Superior temporal gyrus (tissue), 1 donor: ENCODE data around the gene ZCCHC9.
"Not testable (repeated sequence)": the region's sequence is repeated elsewhere in the genome, so short reads cannot be mapped to it uniquely, and the experiment has no call there.

Experiments
- DNase-seq: peaks from one replicate; pipeline ENCODE4 v3.0.0-alpha.2; 2016; ENCODE audit errors: extremely low spot score

ZCCHC9 gene

DNA sequence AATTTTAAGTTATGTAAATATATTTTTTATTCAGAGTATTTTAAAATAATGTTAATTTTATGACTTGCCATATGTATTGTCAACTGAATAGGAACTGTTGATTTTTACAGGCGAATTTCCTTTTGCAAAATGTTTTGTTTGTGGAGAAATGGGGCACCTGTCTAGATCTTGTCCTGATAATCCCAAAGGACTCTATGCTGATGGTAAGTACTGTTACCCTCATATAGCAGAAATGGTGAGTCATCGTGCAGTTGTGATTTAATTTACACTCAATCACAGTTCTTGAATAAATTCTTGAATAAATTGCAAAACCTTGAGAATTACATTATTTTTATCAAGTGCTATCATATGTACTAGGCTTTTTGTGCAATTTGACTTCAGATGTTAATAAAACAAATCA lies 7.4 kb downstream of the ZCCHC9 start:
- no peak for DNase-seq

DNA sequence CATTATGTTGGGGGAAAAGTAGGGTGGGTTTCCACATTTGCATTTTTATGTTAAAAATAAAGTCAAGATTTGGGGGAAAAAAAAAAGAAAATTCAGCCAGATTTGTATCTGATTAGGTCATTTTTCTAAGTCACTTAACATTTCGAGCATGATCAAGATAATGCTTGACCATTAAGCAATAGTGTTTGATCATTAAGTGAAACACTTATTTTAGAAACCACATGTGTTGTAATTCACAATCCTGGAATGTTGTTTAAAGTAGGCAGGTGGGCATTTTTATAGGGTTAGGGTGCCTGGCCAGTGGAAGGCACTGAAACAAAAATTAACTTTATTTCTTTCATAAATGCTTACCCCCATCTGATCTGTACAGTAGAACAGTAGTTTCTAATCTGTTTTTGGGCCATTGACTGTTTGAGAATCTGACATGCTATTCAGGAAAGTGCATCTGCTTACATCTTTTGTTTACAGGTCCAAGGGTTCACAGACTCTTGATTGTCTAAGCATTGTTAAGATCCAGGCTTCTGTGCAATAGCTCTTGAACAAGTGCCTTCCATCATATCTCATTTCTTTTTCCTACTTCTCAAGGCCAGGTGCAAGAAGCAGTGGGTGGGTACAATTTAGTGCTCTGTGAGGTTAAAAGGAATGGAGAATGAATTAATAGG lies 9.1 kb downstream of the ZCCHC9 start:
- DNase-seq: no peak

DNA sequence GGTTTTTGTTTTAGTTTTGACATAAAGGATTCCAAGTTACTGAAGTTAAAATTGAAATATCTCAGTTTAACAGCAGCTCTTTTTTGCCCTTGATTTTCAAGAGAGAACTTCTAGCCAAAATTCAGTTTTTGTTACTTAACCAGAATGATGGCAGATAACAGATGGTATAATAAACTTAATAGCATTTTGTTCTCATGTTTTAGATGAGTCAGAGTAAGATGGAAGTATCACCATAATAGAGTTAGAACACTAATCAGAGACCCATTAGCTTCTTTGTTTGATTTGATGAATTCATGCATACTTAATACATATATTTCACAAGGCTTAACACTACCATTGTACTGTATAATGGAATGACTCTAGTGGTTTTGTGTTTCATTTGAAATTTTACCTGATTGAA lies 11.9 kb downstream of the ZCCHC9 start:
- DNase-seq: no peak

DNA sequence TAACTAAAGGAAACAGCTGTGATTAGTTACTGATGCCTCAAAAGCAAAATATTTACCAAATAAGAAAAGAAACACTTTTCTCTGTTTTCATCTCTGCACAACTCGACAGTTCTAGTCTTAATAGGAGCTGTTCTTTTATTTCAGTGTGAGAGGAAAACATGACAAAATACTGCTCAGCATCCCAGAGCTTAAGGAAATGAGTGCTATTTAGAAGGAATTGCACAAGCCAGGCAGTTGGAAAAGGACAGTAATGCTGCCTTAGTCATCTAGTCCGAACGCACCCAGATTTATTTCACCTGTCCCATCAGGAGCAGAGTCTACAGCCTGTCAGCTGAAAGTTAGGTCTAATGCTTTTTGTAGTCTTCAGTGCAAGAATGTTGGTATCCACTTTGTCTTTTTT lies 12.3 kb downstream of the ZCCHC9 start:
- no peak for DNase-seq

DNA sequence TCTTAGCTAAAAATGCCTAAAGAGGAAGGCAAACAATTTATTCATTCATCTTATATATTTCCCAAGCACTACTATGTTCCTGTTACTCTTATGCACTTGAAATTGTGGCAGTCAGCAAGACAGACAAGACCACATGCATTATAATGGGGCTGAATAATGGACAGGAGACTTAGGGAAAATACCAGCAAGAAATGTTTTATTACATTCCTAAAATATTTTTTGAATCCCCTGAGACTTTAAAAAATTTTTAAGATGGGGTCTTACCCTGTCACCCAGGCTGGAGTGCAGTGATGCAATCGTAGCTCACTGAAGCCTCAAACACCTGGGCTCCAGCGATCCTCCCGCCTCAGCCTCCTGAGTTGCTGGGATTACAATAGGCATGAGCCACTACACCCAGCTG lies 13.2 kb downstream of the ZCCHC9 start:
- no peak for DNase-seq

DNA sequence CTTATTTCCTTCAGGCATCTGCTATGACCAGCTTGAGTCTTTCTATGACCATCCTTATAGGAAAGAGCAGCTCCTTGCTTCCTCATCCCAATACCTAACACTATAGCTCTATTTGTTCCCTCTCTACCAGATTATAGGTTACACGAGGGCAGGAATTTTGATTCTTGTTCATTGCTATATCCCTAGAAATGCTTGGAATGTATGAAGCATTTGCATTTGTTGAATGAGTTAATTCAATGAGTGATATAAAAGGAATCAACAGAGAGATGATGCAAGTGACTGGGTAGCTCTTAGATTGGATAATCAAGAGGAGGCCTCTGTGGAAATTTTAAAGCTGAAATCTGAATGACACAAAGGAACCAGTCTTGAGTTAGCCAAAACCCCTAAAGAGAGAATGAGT lies 13.9 kb downstream of the ZCCHC9 start:
- no peak for DNase-seq

DNA sequence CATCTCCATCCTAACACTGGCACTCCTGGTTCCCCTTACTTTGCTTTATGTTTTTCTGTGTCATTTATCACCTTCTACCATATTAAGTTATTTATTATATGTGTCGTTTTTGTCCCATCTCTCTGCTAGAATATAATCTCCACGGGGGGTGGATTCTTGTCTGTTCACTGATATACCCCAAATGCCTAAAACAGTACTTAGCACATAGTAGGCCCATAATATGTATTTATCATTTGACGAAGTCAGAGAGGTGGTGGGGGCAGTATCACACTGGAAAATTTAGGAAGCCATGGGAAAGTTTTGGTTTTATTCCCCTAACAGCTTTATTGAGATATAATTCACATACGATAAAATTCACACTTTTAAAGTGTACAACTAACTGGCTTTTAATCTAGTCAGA lies 14.4 kb downstream of the ZCCHC9 start:
- DNase-seq: no peak

DNA sequence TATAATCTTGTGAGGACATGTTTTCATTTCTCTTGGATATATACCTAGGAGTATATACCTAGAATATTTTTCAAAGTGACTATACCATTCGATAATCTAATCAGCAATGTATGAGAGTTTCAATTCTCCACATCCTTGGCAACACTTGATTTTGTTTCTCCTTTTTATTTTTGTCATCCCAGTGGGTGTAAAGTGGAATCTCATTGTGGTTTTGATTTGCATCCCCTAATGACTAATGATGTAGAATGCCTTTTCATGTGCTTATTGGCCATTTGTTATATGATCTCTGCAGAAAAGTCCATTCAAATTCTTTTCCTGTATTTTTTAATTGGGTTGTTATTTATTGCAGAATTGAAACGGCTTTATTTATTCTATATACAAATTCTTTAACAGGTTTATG lies 15.2 kb downstream of the ZCCHC9 start:
- DNase-seq: no peak

DNA sequence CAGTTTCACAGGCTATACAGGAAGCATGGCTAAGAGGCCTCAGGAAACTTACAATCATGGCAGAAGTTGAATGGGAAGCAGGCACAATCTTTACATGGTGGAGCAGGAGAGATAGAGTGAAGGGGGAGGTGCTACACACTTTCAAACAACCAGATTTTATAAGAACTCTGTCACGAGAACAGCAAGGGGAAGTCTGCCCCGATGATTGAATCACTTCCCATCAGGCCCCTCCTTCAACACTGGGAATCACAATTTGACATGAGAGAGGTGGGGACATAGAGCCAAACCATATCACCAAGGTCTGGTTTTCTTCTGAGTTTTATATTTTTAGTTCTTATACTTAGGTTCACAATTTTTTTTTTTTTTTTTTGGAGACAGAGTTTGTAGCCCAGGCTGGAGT lies 16.1 kb downstream of the ZCCHC9 start:
- no peak for DNase-seq

DNA sequence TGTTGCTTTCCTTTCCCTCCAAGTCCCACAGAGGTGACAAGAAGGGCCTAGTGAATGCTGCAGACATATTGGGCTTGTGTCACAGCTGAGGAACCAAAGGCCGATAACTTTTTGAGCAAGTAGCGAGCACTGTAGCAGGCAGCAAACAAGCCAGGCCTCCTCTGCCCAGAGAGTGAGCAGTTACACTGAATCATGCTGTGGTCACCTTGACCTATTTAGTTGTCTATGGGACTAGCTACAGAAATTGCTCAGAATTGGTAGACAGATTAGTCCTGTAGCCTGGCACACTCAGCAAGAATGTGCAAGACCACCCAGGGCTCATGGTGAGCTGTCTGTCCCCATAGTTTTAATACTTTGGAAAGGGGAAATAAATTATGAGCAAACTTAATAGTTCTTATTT lies 25.2 kb downstream of the ZCCHC9 start:
- DNase-seq: no peak

DNA sequence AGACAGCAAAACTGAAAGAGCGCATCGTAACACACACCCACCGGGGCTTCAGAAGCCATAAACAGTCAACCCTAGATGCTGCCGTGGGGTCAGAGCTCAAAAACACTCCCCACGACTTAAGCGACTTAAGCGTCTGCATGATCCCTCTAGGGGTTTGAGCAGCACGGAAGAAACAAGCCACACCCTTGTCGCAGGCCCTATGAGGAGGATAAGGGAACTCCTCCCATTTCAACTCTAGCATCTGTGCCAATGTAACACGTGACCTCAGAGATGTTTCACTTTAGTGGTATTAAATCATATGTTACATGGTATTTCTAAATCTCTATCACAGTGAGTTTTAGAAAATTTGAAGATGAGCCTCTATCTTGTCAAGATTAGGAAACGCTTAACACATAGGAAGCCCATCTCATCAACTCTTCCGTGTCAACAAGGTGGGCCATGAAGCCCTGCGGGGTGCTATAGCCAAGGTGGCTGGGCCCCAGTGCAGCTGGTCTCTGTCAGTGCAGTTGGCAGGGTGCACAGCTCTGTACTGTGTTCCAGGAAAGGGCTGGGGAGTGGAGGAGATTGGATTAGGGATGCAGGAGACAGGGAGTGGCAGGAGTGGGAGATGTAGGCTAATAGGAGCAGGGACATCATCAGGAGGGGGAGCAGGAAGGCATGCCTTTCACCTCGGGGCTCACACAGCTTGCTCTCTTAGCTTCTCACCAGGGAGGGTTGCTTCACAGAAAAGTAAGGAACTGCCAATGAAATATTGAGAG lies 33.1 kb downstream of the ZCCHC9 start:
- DNase-seq: no peak

DNA sequence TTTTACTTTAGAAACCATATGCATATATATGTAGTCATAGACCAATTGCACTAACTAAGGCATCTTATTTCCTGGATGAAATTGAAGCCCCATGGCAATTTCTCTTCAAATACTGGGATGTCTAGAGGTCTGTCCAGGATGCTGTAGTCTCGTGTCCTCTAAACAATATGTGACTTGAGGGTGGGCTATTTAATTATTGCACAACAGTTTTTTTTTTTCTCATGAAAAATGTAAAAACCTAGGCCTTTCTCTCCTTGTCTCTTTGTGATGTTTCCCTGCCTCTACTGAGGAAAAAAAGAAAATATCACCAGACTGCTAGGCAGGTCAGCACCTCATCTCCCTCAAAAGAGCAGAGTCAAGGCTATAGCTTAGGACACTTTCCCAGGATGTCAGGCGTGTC lies 34.6 kb downstream of the ZCCHC9 start:
- no peak for DNase-seq

DNA sequence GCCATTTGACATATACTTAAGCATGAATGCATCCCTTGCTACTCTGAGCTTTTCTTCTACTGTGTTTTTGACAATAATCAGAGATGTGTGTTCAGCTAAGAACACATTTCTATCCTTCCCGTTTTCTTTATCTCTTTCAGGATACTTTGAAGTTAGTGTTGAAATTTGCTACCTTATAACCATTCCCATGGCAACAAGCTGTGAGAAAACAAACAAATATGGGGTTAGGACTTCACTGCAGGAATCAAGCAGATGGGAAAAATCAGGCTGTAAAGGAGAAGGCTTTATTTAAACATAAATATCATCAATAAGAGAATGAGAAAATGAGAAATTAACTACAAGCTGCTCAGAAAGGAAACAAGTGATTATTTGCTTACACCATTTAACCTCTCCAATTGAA lies 35.2 kb downstream of the ZCCHC9 start:
- DNase-seq: no peak

DNA sequence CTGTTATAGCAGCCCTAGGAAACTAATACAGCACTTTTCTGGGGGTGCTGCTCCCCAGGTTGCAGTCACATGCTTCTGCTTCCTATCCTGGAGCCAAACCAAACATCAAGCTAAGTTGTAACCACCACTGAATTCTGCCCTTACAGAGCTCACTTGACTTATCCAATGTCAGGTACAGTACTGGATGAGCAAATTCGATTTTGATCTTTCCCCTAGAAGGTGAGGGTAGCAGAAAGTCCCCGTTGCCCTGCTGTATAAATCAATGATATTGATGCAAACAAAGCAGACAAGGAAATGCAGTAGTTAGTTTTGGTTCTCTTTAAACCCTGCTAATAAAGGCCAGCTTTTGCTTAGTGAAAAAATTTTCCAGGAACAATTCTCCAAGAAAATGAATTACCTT lies 36.4 kb downstream of the ZCCHC9 start:
- DNase-seq: no peak

DNA sequence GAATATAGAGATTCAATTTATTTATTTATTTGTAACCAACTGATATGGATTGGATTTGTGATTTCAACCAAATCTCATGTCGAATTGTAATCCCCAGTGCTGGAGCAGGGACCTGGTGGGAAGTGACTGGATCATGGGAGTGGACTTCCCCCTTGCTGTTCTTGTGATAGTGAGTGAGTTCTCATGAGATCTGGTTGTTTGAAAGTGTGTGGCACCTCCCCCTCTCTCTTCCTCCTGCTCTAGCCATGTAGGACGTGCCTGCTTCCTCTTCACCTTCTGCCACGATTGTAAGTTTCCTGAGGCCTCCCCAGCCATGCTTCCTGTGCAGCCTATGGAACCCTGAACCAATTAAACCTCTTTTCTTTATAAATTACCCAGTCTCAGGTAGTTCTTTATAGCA lies 36.8 kb downstream of the ZCCHC9 start:
- not testable (repeated sequence) for DNase-seq

DNA sequence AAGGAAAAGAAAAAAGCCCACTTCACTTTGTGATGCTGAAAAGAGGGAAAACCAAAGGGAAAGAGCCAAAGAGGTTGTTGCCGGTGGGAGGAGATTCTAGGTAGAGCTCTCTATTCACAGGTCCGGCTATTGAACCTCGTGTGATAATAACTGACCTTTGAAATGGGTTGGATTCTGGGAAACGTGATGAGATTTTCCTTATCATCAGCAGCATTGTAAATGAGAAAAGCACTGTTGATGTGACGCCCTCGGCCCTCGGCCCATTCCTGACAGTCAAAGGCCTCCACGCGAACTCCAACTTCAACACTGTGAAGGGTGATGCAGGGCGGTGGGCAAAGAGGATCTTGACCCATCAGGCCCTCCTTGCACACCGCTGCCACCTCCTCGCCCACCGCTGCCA lies 43.3 kb downstream of the ZCCHC9 start:
- DNase-seq: no peak

DNA sequence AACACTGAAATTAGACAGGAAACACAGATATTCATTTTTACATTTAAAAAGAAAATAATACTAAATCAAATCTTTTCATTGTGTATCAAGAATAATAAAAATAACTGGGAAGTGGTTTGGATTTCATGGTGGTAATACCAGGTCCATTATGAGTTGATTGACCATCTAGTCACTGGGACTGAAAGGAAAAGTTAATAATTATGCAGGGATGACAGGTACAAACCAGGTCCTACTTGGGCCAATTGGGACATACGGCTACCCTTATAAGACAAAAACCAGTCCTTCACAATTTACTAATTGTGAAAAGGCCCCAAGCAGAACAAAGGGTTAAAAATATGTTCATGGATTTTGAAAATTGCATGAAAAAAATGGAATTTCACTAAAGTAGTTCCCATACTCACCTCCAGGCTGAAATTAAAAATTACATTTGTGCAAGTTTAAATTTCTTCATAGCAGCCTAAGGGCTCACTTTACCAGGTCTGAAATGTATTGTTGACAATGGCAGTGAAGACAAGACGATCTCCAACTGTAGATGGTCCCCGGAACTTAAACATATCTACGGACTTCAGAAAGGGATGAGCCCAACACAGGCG lies 44.1 kb downstream of the ZCCHC9 start:
- DNase-seq: no peak

DNA sequence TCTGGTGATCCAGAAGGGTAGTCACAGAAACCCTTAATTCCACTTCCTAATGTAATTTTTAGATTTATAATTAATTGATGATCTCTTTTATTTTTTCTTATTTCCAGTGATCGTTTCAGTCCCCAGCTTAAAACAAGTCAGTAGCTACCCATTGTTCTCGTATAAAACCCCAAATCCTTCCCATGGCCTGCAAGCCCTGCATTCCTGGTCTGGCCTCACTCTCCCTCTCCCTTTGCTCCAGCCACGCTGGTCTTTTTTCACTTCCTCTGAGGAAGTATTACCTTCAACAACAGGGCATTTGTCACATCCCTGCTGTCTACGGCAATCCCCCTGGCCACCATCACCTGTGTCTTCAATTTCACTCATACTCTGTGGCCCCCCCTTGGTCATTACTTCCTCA lies 47.8 kb downstream of the ZCCHC9 start:
- DNase-seq: no peak

DNA sequence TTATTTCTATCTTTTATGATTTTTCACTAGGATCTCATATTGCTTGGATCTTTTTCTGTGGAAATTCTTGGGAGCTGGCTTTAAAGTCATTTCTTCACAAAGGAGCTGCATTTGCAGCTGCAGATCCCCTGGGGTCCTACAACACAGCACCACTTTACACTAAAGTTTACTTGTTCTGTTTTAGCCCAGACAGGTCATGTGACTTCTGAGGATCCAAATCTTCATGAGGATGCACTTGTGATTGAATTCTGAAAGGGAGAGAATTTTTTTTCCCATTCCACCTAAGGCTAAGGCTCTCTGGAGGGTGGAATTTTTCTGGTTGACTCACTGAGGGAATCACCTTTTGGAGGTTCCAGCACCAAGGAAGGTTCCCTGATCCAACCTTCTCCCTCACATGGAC lies 49.1 kb downstream of the ZCCHC9 start:
- DNase-seq: no peak

DNA sequence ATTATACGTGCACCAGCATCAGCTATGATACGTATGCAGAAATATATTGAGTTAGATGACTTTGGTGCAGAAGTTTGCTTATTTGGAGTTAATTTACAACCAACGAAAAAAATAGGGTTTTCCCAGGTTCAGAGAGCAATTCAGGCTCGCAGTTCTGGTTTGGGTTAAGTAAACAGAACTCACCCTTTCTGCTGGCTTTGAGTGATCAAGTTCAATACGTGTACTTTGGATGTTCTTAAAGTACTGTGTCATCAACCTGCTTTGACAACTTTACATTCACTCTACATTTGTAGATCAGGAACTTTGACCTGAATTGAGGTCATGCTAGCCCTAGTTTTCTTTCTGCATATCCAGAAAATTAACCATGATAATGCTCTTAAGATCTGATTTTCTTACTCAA lies 51.8 kb downstream of the ZCCHC9 start:
- DNase-seq: no peak

DNA sequence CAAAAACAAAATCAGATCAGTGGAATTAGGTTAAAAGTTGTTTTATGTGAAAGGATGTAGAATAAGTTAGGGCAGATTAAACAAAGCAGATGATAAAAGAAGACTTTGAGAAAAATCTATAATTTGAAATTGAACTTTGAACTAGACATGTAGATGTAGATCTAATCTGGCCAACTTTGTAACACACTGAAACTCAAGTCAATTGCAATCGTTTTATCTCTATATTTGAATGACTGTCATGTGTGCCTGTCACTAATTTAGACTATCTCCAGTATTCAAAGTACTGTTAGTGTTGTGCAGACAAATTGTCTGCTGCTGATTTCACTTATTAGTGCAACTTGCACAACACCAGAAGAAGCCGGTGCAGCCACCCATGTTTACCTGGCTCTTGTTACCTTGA lies 52.7 kb downstream of the ZCCHC9 start:
- no peak for DNase-seq

DNA sequence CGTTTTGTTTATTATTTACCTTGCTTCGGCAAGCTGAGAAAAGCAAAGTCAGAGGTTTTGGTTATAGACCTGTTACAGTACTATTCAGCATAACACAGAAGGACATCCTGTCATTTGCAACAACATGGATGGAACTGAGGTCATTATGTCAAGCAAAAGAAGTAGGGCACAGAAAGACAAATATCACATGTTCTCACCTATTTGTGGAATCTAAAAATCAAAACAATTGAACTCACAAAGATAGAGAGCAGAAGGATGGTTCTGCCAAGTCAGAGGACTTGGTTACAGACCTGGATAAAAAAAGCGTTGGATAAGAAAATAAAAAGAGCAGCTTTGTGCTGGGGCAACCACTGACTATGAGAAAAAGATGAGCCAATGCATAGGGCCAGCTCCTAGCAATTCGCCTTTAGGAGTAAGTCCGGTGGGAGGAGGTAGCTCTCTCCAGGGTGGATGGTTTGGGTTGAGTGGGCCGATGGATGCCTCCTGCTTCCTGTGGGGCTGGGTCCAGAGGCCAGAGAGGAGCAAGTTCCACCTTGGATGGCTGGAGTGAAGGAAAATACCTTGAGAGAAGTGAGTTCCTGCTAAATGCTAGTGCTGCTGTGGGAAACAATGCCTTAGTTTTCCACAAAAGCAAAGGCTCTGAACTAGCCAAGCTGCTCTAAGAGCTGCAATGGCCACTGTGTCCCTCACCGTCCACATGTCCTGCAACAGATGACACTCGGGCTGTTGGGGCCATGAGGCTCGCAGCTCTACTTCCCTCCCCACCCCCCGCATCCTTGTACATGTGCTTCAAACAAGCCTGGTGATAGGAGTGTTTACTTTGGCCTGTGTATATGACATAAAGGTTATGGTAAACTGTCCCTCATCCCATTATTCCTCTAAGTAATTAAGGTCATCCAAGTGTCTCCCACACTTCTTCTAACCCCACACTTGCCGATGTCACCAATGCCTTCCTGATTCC lies 54.2 kb downstream of the ZCCHC9 start:
- DNase-seq: no peak
